Measurements from ENCODE around the gene VSTM2L.

VSTM2L gene

DNA sequence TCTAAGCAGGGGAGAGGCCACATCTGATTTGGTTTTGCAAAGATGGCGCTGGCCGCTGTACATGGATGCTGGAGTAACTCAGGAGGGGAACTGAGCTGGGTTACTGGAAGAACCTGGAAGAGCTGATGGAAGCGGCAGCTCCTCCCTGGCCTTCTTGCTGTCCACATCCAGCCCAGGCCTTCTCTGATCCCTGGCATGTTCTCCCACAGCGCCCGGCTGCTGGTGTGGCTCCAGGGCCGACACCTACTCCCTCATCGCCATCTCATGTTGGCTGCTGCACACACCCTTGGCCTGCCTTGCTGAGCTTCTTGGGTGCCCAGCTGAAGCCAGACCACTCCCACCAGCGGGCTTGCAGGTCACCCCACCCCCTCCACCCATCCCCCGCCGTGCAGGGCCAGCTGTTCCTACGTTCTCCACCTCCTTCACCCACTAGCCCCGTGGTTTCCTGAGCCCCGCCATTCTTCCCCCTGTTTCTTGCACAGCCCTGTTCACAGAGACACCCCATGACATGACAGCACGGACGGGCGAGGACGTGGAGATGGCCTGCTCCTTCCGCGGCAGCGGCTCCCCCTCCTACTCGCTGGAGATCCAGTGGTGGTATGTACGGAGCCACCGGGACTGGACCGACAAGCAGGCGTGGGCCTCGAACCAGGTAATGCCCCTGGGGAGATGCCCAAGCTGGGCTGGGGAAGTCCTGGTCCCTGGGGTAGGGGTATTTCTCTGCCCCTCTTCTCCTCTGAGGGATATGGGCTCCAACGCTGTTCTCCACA lies 28.4 kb downstream of the VSTM2L start:
- TF ChIP-seq CTCF (conservative IDR thresholded peaks at IDR 0.05; ENCODE audit: low read depth) = no peak
- ChIA-PET POLR2A (ENCODE audit: low non-redundant PET) (no interaction called here), CTCF (interaction anchor here (0.6 to 0.7 kb wide), 2 partner anchors 22 to 316 kb away, joined by 3 to 4 read pairs; no protein-coding TSS in a partner anchor)
- DNase-seq (ENCODE audit: low spot score) = no peak
- no peak overlapping the region for H3K27ac ChIP-seq

GRCh38 chr20:37932074-37932473 lies 29.1 kb downstream of the VSTM2L start:
- ChIA-PET POLR2A (ENCODE audit: low non-redundant PET) (no interaction called here), CTCF (interaction anchor here (0.6 to 0.7 kb wide), 2 partner anchors 23 to 317 kb away, joined by 3 to 4 read pairs; no protein-coding TSS in a partner anchor)

GRCh38 chr20:37932919-37933318 lies 30.0 kb downstream of the VSTM2L start:
- no peak for DNase-seq (ENCODE audit: low spot score)
- H3K27ac ChIP-seq = no peak overlapping the region
- ChIA-PET CTCF (interaction anchor here (0.7 kb wide), 1 partner anchor 10 kb away, joined by 4 read pairs; no protein-coding TSS in a partner anchor), POLR2A (ENCODE audit: low non-redundant PET) (no interaction called here)
- TF ChIP-seq CTCF (conservative IDR thresholded peaks at IDR 0.05; ENCODE audit: low read depth) = no peak

More at GRCh38 chr20:37932074-37932473, 29.1 kb downstream of the VSTM2L start:
- TF ChIP-seq CTCF (conservative IDR thresholded peaks at IDR 0.05; ENCODE audit: low read depth) = no peak
- H3K27ac ChIP-seq = no peak overlapping the region
- no peak for DNase-seq (ENCODE audit: low spot score)

DNA sequence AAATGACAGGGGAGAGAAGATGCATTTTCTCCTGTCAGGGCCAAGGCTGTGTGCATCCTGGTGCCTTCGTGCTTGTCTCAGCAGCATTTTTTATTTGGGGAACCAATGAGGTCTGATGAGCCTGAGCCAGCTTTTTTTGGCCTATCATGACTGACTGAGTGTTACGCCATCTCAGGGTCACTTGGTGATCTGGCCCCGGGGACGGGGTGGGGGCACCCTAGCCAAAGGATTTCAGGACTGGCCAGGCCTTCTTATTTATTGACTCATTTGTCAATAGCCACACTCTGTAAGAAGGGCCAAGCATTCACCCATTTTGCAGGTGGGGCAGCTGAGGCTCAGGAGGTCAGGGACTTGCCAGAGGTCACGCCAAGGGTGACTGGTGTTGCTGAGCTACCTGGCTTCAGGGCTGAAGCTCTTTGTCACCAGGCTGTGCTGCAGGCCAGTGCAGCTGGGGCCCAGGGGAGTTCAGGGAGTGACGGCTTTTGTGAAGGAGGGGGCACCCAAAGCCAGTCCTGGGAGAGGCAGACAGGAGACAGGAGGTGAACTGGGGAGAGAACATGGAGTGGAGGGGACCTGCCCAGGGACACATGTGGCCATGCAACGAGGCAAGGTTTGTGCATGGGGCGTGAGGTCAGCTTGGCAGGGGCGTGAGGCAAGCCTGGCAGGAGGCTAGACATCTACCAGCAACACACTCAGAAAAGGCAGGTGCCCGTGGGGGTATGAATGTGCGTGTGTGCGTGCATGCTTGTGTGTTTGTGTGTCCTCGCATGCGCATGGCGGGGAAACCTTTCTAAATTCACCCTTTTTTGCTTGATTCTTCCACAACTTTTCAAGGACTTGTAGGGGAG lies 31.1 kb downstream of the VSTM2L start:
- CTCF ChIA-PET = interaction anchor here (0.6 to 1.0 kb wide), 4 partner anchors 28 to 474 kb away, joined by 3 to 5 read pairs (median 4); no protein-coding TSS in a partner anchor

GRCh38 chr20:37934634-37935375 lies 31.9 kb downstream of the VSTM2L start:
- H3K27ac ChIP-seq = no peak overlapping the region
- ChIA-PET CTCF (interaction anchor here (0.5 to 1.0 kb wide), 3 partner anchors 12 to 289 kb away, joined by 3 to 6 read pairs (median 3); no protein-coding TSS in a partner anchor), POLR2A (ENCODE audit: low non-redundant PET) (no interaction called here)
- DNase-seq (ENCODE audit: low spot score) = no peak
- TF ChIP-seq CTCF (conservative IDR thresholded peaks at IDR 0.05; ENCODE audit: low read depth) = no peak

More for the DNA sequence above, 31.1 kb downstream of the VSTM2L start:
- no peak overlapping the region for H3K27ac ChIP-seq
- no peak for DNase-seq (ENCODE audit: low spot score)
- TF ChIP-seq CTCF (conservative IDR thresholded peaks at IDR 0.05; ENCODE audit: low read depth) = no peak
- POLR2A ChIA-PET (ENCODE audit: low non-redundant PET) = no interaction called here

DNA sequence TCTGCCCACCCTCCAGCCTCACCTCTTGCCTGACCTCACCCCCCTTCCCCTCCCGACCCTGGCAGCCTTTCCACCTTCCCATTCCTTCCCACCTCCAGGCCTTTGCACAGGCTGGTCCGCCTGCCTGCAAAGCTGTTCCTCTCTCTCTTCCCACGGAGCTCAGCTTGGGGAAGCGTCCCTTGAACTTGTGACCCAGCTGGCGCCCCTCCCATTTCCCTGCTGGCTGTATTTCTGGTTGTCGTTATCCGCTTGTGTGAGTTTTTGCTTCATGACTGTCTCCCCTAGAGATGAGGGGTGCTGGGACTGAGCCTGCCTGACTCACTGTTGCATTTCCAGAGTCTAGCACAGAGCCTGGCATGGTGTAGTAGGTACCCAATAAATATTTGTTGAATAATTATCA lies 32.5 kb downstream of the VSTM2L start:
- DNase-seq (ENCODE audit: low spot score) = no peak
- TF ChIP-seq CTCF (conservative IDR thresholded peaks at IDR 0.05; ENCODE audit: low read depth) = no peak
- ChIA-PET POLR2A (ENCODE audit: low non-redundant PET) (no interaction called here), CTCF (no interaction called here)
- no peak overlapping the region for H3K27ac ChIP-seq
